AG09319 (cell line): ENCODE data around the gene CTSA.

ENCODE experiments used
- DNase-seq: peaks from one replicate; pipeline ENCODE4 v3.0.0-alpha.2; 2010; ENCODE audit warnings: low read depth; ENCODE audit errors: extremely low read depth
- TF ChIP-seq, protein P1 (sequence below): IDR thresholded peaks from 2 replicates; pipeline ENCODE4 v1.5.1; 2011; ENCODE audit warnings: low read depth, mild to moderate bottlenecking, inconsistent platforms, low read length, moderate library complexity

The CTSA gene

DNA sequence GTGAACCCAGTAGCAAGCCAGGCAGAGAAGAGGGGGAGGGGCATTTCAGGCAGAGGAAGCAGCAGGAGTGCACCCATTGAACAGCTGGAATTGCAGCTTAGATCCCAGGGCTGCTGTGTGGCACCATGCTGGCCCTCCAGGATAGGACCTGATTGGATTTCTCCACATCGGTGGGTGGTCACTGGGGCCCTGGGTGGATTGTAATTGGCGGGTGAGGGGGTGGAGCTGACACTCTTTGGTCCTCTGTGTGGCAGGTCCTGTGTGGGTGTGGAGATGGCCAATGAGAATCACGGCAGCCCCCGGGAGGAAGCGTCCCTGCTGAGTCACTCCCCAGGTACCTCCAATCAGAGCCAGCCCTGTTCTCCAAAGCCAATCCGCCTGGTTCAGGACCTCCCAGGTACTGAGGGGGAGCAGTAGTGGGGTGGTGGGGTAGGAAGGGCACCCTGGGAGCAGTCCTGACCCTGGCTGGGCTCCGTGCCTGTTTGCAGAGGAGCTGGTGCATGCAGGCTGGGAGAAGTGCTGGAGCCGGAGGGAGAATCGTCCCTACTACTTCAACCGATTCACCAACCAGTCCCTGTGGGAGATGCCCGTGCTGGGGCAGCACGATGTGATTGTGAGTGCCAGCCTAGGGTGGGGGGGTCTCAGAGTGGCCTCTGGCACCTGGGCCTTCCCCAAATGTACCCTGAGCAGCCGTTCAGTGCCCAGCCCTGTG is 47.7 kb downstream of the CTSA start:
- TF ChIP-seq, protein P1, sequence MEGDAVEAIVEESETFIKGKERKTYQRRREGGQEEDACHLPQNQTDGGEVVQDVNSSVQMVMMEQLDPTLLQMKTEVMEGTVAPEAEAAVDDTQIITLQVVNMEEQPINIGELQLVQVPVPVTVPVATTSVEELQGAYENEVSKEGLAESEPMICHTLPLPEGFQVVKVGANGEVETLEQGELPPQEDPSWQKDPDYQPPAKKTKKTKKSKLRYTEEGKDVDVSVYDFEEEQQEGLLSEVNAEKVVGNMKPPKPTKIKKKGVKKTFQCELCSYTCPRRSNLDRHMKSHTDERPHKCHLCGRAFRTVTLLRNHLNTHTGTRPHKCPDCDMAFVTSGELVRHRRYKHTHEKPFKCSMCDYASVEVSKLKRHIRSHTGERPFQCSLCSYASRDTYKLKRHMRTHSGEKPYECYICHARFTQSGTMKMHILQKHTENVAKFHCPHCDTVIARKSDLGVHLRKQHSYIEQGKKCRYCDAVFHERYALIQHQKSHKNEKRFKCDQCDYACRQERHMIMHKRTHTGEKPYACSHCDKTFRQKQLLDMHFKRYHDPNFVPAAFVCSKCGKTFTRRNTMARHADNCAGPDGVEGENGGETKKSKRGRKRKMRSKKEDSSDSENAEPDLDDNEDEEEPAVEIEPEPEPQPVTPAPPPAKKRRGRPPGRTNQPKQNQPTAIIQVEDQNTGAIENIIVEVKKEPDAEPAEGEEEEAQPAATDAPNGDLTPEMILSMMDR: no peak
- DNase-seq: no peak

DNA sequence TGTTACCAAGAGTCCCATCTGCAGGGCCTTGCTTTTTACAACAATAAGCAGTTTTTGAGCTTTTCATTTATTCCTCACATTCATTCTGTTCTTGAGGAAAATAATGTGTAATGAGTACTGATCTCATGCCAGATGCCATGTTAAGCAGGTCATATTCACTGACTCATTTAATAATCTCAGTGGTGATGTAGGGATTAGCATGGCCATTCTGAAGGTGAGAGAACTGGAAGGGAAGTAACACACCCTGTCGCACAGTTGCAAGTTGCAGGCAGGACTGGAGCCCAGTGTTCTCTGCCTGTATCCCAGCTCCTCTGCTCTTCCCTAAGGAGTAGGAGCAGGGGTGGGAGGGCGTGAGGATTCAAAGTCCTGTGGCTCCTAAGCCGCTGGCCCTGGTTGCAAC is 48.9 kb downstream of the CTSA start:
- TF ChIP-seq, protein P1: no peak
- DNase-seq: no peak

DNA sequence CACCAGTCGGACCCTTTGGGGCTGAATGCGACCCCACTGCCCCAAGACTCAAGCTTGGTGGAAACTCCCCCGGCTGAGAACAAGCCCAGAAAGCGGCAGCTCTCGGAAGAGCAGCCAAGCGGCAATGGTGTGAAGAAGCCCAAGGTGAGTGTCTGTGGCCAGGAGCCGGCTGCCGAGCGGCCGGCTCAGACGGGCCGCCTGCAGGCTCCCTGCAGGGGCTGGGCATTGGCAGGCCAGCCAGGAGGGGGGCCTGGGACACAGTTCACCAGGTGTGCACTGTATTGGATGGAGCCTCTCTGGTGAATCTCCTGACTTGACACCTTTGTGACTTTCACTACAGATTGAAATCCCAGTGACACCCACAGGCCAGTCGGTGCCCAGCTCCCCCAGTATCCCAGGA is 49.3 kb downstream of the CTSA start:
- TF ChIP-seq, protein P1: no peak
- no peak for DNase-seq

DNA sequence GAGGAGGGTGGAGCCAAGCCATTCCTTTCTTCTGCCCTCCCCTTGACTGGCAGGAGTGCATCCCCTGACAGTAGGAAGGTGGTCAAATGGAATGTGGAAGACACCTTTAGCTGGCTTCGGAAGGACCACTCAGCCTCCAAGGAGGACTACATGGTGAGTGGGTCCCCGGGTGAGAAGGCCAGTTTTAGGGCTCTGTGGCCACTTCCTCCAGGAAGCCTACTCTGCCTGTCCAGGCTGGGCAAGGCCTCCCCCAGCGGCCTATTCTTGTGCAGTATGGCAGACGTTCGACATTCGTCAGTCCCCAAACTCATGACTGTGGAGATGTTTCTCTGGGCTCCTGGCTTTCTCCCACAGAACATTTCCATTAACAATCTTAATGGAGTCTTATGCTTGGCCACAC is 52.5 kb downstream of the CTSA start:
- TF ChIP-seq, protein P1: no peak
- DNase-seq: no peak

DNA sequence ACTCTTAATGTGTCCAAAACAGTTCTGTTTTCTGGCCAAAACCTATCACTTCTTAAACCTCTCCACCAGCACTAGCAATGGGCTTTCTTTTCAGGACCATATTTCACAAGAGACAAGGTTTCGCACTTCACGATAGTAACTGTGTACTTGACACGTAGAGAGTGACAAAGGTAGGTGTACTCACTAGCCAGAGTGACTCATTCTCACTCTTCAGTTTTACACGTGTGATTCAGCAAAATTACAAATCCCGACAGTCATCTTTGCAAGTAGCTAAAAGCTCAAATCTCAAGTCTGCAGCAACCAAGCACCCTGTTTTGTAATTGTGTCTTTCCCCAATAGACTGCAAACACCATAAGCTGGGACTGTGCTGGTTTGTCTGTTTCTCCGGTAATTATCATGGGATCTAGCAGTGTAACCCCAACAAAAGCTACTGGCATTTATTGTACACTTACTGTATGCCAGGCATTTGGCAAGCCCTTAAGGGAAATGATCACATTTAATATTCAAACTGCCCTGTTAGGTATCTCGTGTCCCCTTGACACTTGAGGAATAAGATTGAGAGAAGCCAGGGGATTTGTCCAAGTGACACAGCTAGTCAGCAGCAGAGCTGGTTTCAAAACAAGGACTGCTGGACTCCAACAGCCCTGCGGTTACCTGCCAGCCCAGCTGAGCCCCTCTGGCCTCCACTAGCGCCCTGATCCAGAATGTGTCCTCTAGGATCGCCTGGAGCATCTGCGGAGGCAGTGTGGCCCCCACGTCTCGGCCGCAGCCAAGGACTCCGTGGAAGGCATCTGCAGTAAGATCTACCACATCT is 53.2 kb downstream of the CTSA start:
- TF ChIP-seq, protein P1: no peak
- DNase-seq: no peak

DNA sequence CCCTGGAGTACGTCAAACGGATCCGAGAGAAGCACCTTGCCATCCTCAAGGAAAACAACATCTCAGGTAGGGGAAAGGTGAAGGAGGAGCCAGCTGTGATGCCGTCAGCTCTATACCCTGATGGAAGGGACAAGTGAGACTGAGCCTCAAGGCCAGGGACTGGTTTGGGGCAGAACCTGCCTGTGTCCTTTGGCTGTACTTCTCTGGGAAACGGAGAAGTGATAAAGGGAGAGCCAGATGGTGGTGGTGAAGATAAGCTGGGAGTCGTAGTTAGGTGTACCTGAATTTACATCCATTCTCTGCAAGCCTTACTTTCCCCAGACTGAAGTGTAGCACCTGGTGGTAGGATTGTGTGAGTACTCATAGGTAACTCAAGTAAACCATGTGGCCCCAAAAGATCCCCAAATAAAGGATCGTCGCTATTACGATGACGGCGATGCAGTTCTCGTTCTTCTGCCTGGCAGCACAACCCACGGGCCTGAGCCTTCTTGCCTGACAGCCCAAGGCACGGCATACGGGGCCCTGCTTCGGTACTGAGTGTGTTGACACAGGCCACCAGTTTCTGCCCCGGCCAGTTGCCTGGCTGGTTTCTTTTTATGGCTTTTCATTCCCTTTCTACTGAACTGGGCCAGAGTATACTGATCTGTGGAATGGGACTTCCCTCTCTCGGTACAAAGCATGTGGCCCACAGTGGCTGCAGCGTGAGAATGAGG is 54.0 kb downstream of the CTSA start:
- TF ChIP-seq, protein P1: no peak
- DNase-seq: no peak

DNA sequence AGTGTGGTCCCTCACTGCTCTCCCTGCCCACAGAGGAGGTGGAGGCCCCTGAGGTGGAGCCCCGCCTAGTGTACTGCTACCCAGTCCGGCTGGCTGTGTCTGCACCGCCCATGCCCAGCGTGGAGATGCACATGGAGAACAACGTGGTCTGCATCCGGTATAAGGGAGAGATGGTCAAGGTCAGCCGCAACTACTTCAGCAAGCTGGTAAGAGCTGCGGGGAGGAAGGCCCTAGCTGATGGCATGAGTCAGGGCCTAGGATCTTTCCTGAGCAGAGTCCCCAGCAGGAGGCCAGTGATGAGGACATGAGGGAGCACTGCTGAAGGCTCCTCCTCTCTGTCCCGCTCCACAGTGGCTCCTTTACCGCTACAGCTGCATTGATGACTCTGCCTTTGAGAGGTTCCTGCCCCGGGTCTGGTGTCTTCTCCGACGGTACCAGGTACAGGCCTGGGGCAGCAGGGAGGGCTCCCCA is 54.6 kb downstream of the CTSA start:
- no peak for DNase-seq
- TF ChIP-seq, protein P1: no peak
